Renal pelvis (tissue), 12 donors: Measurements from ENCODE around the gene PRKCH. TPM values are rescaled to one million over a fixed set of nuclear protein-coding genes. Genes with fewer than 3 reads are reported as not detected.
A peak's percentile ranks its signal among the peaks of the same experiment; 100 is the strongest.

Experiments used
- DNase-seq: peaks from one replicate; pipeline ENCODE4 v3.0.0-alpha.2; 2013
- long read RNA-seq, 16 experiments: transcript quantifications; one replicate each; lab custom pipeline, GENCODE V29; 2026
- polyA plus RNA-seq, 3 donors: library from polyadenylated mRNA; unstranded; fragments of 120-200 nt; gene quantifications; one replicate each; pipeline ENCODE4 v1.2.1, GENCODE V29; 2013; ENCODE audit not compliant: insufficient read length in 3 of 3

The PRKCH gene
- polyA plus RNA-seq, result 10 to 100 TPM; 15.5 to 22.6 (median 15.8) TPM
- long read RNA-seq, donor 1, partial matches to known transcripts, result 0 of 4 reads
- long read RNA-seq, donor 1, other reads (novel, unspliced or antisense), result 0 of 4 reads
- long read RNA-seq, donor 2, partial matches to known transcripts, result 0 of 1 reads
- long read RNA-seq, donor 2, other reads (novel, unspliced or antisense), result 0 of 1 reads
- long read RNA-seq, donor 3, partial matches to known transcripts, result 0 of 3 reads
- long read RNA-seq, donor 3, other reads (novel, unspliced or antisense), result 0 of 3 reads
- long read RNA-seq, donor 4, partial matches to known transcripts, result 0 of 2 reads
- long read RNA-seq, donor 4, other reads (novel, unspliced or antisense), result 0 of 2 reads
- long read RNA-seq, donor 5, result 0 reads
- long read RNA-seq, donor 6, partial matches to known transcripts, result 0 of 2 reads
- long read RNA-seq, donor 6, other reads (novel, unspliced or antisense), result 0 of 2 reads
- long read RNA-seq, donor 7, partial matches to known transcripts, result 0 of 4 reads
- long read RNA-seq, donor 7, other reads (novel, unspliced or antisense), result 0 of 4 reads
- long read RNA-seq, donor 8, result 0 reads
- long read RNA-seq, donor 9, result 0 reads
- long read RNA-seq, donor 10, partial matches to known transcripts, result 0 of 2 reads
- long read RNA-seq, donor 10, other reads (novel, unspliced or antisense), result 0 of 2 reads
- long read RNA-seq, donor 11, partial matches to known transcripts, result 0 of 4 reads
- long read RNA-seq, donor 11, other reads (novel, unspliced or antisense), result 0 of 4 reads
- long read RNA-seq, donor 12, partial matches to known transcripts, result 0 of 2 reads
- long read RNA-seq, donor 12, other reads (novel, unspliced or antisense), result 0 of 2 reads
- long read RNA-seq, donor 13, partial matches to known transcripts, result 0 of 1 reads
- long read RNA-seq, donor 13, other reads (novel, unspliced or antisense), result 0 of 1 reads
- long read RNA-seq, donor 14, result 0 reads
- long read RNA-seq, donor 15, result 0 reads
- long read RNA-seq, donor 16, partial matches to known transcripts, result 0 of 1 reads
- long read RNA-seq, donor 16, other reads (novel, unspliced or antisense), result 0 of 1 reads

GRCh38 chr14:61321385-61322010, at the start of gene PRKCH:
Gene PRKCH, plus strand, starts transcription at chr14:61321579. Its CDS starts 523 bp downstream, at chr14:61322102.
- peak; percentile 50 for DNase-seq

- no peak for DNase-seq
These were observed 44.1 kb upstream of the PRKCH start for GRCh38 chr14:61277232-61277631.

GRCh38 chr14:61277784-61278183, 43.6 kb upstream of the PRKCH start:
- DNase-seq, result no peak

GRCh38 chr14:61279082-61279481, 42.3 kb upstream of the PRKCH start:
- DNase-seq, result no peak

GRCh38 chr14:61280092-61280525, 41.3 kb upstream of the PRKCH start:
- no peak for DNase-seq

GRCh38 chr14:61280526-61281185, 40.7 kb upstream of the PRKCH start:
- DNase-seq, result peak; percentile 49

GRCh38 chr14:61281186-61281947, 40.0 kb upstream of the PRKCH start, which contains the start of gene TMEM30B:
Gene TMEM30B, minus strand, starts transcription at chr14:61281338. Its CDS starts 191 bp downstream, at chr14:61281147.
- DNase-seq, result peak; percentile 53

- no peak for DNase-seq
These were observed 39.5 kb upstream of the PRKCH start for GRCh38 chr14:61281948-61282275.

- no peak for DNase-seq
These were observed 38.6 kb upstream of the PRKCH start for GRCh38 chr14:61282746-61283145.

GRCh38 chr14:61284001-61284400, 37.4 kb upstream of the PRKCH start:
- no peak for DNase-seq

- DNase-seq, result no peak
These were observed 36.0 kb upstream of the PRKCH start for GRCh38 chr14:61285364-61285763.

- no peak for DNase-seq
These were observed 34.2 kb upstream of the PRKCH start for GRCh38 chr14:61287196-61287595.

- no peak for DNase-seq
These were observed 33.2 kb upstream of the PRKCH start for GRCh38 chr14:61288228-61288627.

GRCh38 chr14:61288720-61289119, 32.7 kb upstream of the PRKCH start:
- no peak for DNase-seq

GRCh38 chr14:61290701-61291100, 30.7 kb upstream of the PRKCH start:
- no peak for DNase-seq

- DNase-seq, result no peak
These were observed 25.2 kb upstream of the PRKCH start for GRCh38 chr14:61296151-61296550.

- peak; percentile 19 for DNase-seq
These were observed 24.5 kb upstream of the PRKCH start for GRCh38 chr14:61296719-61297502.

GRCh38 chr14:61297581-61297980, 23.8 kb upstream of the PRKCH start:
- DNase-seq, result no peak

- no peak for DNase-seq
These were observed 22.6 kb upstream of the PRKCH start for GRCh38 chr14:61298824-61299223.

- DNase-seq, result no peak
These were observed 21.2 kb upstream of the PRKCH start for GRCh38 chr14:61300209-61300608.
